AG04450 (cell line): Measurements from ENCODE around the gene KCTD8. TPM values are rescaled to one million over a fixed set of nuclear protein-coding genes. Genes with fewer than 3 reads are reported as not detected.

ENCODE experiments used
- CTCF ChIA-PET: fragments of 300-600, 350-600 bp; formaldehyde crosslinking; extraction: SDS; loops from one replicate; lab custom pipeline; 2022; ENCODE audit warnings: antibody characterized with exemption, inconsistent platforms; lab: Charles Lee
- POLR2A ChIA-PET: fragments of 350-600 bp; formaldehyde crosslinking; extraction: SDS; loops from one replicate; lab custom pipeline; 2021; ENCODE audit warnings: antibody characterized with exemption, inconsistent platforms; lab: Yijun Ruan, JAX
- DNase-seq: peaks from one replicate; pipeline ENCODE4 v3.0.0-alpha.2; 2011; ENCODE audit warnings: low read depth, low spot score
- H3K27ac ChIP-seq: one replicate; pipeline ENCODE4 v1.5.1; 2012; ENCODE audit warnings: low read depth, low read length, control low read depth
- H3K27me3 ChIP-seq: one replicate; pipeline ENCODE4 v1.6.0; 2012; ENCODE audit warnings: low read length; ENCODE audit not compliant: control insufficient read depth, insufficient read depth
- H3K4me3 ChIP-seq: 2 replicates; pipeline ENCODE4 v1.5.1; 2011; ENCODE audit warnings: mild to moderate bottlenecking, low read depth, low read length, control low read depth
- H3K9me3 ChIP-seq: 2 replicates; pipeline ENCODE4 v1.5.1; 2012; ENCODE audit warnings: low read length; ENCODE audit not compliant: control insufficient read depth, insufficient read depth
- CTCF ChIP-seq: IDR thresholded peaks from 2 replicates; pipeline ENCODE4 v1.5.1; 2011; ENCODE audit warnings: low read depth, low read length, control low read depth, inconsistent platforms
- polyA minus RNA-seq: library from RNA; depleted of rRNA, polyadenylated mRNA; stranded (reverse); fragments of >200 nt; gene quantifications from 2 replicates; pipeline ENCODE4 v1.2.3, GENCODE V29; 2011; rRNA and poly(A)+ RNA removed
- polyA plus RNA-seq: library from polyadenylated mRNA; depleted of rRNA; stranded (reverse); fragments of >200 nt; gene quantifications from 2 replicates; pipeline ENCODE4 v1.2.3, GENCODE V29; 2011; rRNA removed

KCTD8 gene
- polyA plus RNA-seq (0.05 TPM in 1 of 2 replicates, not detected in the other), polyA minus RNA-seq (not detected in 2 replicates)

GRCh38 chr4:44448521-44449461 is at the start of gene KCTD8:
TSS of gene KCTD8 (minus strand) at chr4:44448809.
- DNase-seq = peak; percentile 3
- Histone ChIP-seq H3K4me3 (peak within 1 kb of the TSS; percentile 48), H3K9me3 (peaks cover 9% of the 10 kb centered on the region; the same call in 1 of the 2 replicates), H3K27ac (no peak within 1 kb of the TSS), H3K27me3 (peaks cover 18% of the 10 kb centered on the region)
- TF ChIP-seq CTCF = peak; percentile 64
- ChIA-PET POLR2A (no interaction called here), CTCF (interaction anchor here (0.6 to 1.7 kb wide), 9 partner anchors 10 to 1182 kb away, joined by 3 to 6 read pairs (median 3); no protein-coding TSS in a partner anchor)

- DNase-seq = no peak
- Histone ChIP-seq H3K9me3 (no peaks in the 10 kb centered on the region), H3K27ac (no peak overlapping the region), H3K27me3 (no peaks in the 10 kb centered on the region), H3K4me3 (no peak overlapping the region)
- ChIA-PET POLR2A (no interaction called here), CTCF (interaction anchor here (1.0 kb wide), 1 partner anchor 47 kb away, joined by 3 read pairs; the partner anchor contains the start of gene KCTD8)
- TF ChIP-seq CTCF = no peak
Measured at GRCh38 chr4:44494810-44495701, 46.4 kb upstream of the KCTD8 start.

GRCh38 chr4:44493924-44494323 is 45.3 kb upstream of the KCTD8 start:
- DNase-seq = no peak
- H3K9me3 ChIP-seq = no peaks in the 10 kb centered on the region
- H3K27ac ChIP-seq = no peak overlapping the region
- peak; percentile 36; the same call in 1 of the 2 replicates for TF ChIP-seq CTCF
- no peaks in the 10 kb centered on the region for H3K27me3 ChIP-seq
- CTCF ChIA-PET = interaction anchor here (1.0 to 1.3 kb wide), 3 partner anchors 46 to 1504 kb away, joined by 3 to 6 read pairs (median 3); partner anchors contain the start of gene KCTD8
- H3K4me3 ChIP-seq = no peak overlapping the region
- POLR2A ChIA-PET = no interaction called here

GRCh38 chr4:44487341-44487740 is 38.7 kb upstream of the KCTD8 start:
- H3K9me3 ChIP-seq = peaks cover 17% of the 10 kb centered on the region; the same call in 1 of the 2 replicates
- H3K4me3 ChIP-seq = no peak overlapping the region
- H3K27me3 ChIP-seq = no peaks in the 10 kb centered on the region
- ChIA-PET CTCF (no interaction called here), POLR2A (no interaction called here)
- no peak overlapping the region for H3K27ac ChIP-seq
- no peak for DNase-seq
- no peak for TF ChIP-seq CTCF
